ENCODE measurements around the gene SPOCK2.

DNA sequence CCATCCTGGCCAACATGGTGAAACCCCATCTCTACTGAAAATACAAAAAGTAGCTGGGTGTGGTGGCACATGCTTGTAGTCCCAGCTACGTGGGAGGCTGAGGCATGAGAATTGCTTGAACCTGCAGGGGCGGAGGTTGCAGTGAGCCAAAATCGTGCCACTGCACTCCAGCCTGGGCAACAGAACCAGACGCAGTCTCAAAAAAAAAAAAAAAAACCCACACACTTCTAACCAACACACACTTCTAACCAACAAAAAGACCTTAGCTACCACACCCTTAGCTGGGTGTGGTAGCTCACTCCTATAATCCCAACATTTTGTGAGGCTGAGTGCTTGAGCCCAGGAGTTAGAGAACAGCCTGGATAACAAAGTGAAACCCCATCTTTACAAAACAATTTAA lies 33.9 kb upstream of the SPOCK2 start:
- no peak for TF ChIP-seq POLR2A (IDR thresholded peaks at IDR 0.05)
- no peak for TF ChIP-seq CTCF (IDR thresholded peaks at IDR 0.05)

All from lower leg skin (tissue), 3 donors.